NCI-H345 (cell line): ENCODE measurements around the gene SLC6A19.

Source experiments
- DNase-seq: peaks from one replicate; lab custom pipeline; 2025; lab: John Stamatoyannopoulos, UW

Gene SLC6A19

GRCh38 chr5:1166370-1166769 lies 35.0 kb upstream of the SLC6A19 start:
- no peak for DNase-seq

GRCh38 chr5:1167361-1167727 lies 34.1 kb upstream of the SLC6A19 start:
- DNase-seq = no peak

GRCh38 chr5:1167728-1168709 lies 33.4 kb upstream of the SLC6A19 start:
- peak; percentile 72 for DNase-seq

GRCh38 chr5:1168796-1169195 lies 32.6 kb upstream of the SLC6A19 start:
- DNase-seq = peak; percentile 42

- DNase-seq = no peak
Observed at GRCh38 chr5:1169211-1170115, 31.9 kb upstream of the SLC6A19 start.

- DNase-seq = no peak
Observed at GRCh38 chr5:1171340-1171941, 30.0 kb upstream of the SLC6A19 start.

GRCh38 chr5:1172007-1172581 lies 29.3 kb upstream of the SLC6A19 start:
- DNase-seq = no peak

GRCh38 chr5:1172670-1173404 lies 28.6 kb upstream of the SLC6A19 start:
- DNase-seq = no peak

GRCh38 chr5:1173485-1174070 lies 27.8 kb upstream of the SLC6A19 start:
- no peak for DNase-seq

- peak; percentile 60 for DNase-seq
Observed at GRCh38 chr5:1174122-1174936, 27.1 kb upstream of the SLC6A19 start.

- DNase-seq = no peak
Observed at GRCh38 chr5:1175015-1175414, 26.4 kb upstream of the SLC6A19 start.

GRCh38 chr5:1175801-1176472 lies 25.5 kb upstream of the SLC6A19 start:
- DNase-seq = no peak

- DNase-seq = no peak
Observed at GRCh38 chr5:1176473-1177391, 24.7 kb upstream of the SLC6A19 start.

- no peak for DNase-seq
Observed at GRCh38 chr5:1177826-1178528, 23.4 kb upstream of the SLC6A19 start.

- DNase-seq = no peak
Observed at GRCh38 chr5:1178529-1179382, 22.6 kb upstream of the SLC6A19 start.

GRCh38 chr5:1179383-1179715 lies 22.0 kb upstream of the SLC6A19 start:
- DNase-seq = no peak

- no peak for DNase-seq
Observed at GRCh38 chr5:1180096-1180495, 21.3 kb upstream of the SLC6A19 start.
